Measurements from ENCODE around the gene PLEKHM2.

PLEKHM2 gene

DNA sequence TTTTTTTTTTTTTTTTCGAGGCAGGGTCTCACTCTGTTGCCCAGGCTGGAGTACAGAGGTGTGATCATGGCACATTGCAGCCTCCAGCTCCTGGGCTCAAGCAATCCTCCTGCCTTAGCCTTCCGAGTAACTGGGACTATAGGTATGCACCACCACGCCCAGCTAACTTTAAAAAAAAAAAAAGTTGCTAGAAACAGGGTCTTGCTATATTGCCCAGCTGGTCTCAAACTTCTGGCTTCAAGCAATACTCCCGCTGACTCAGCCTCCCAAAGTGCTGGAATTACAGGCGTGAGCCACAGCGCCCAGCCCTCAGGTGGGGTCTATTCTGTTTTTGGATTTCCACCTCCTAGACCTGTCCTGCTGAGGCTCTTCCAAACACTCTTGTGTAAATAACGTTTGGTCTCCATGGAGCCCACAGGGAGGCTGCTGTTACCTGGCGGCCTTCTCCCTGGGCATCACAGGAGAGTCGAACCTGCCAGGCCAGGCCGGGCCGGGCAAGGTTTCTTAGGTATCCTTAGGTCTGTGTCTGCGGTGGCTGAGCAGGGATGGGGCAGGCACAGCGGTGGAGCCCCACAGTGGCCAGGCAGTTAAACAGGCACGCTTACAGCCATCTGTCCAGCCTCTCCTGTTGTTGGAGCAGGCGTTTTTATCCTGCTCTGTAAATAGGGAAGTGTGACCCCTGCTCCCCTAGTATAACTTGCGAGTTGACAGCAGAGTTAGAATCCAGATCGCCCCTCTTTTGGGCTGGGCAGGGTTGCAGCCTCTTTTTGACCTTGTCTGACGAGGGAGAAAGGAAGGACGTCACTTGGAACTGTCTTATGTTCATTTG is 18.8 kb downstream of the PLEKHM2 start:
- DNase-seq (ENCODE audit: low read depth): no peak
- H3K4me3 ChIP-seq (ENCODE audit: low read length): no peak overlapping the region
- TF ChIP-seq, protein P1, sequence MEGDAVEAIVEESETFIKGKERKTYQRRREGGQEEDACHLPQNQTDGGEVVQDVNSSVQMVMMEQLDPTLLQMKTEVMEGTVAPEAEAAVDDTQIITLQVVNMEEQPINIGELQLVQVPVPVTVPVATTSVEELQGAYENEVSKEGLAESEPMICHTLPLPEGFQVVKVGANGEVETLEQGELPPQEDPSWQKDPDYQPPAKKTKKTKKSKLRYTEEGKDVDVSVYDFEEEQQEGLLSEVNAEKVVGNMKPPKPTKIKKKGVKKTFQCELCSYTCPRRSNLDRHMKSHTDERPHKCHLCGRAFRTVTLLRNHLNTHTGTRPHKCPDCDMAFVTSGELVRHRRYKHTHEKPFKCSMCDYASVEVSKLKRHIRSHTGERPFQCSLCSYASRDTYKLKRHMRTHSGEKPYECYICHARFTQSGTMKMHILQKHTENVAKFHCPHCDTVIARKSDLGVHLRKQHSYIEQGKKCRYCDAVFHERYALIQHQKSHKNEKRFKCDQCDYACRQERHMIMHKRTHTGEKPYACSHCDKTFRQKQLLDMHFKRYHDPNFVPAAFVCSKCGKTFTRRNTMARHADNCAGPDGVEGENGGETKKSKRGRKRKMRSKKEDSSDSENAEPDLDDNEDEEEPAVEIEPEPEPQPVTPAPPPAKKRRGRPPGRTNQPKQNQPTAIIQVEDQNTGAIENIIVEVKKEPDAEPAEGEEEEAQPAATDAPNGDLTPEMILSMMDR (conservative IDR thresholded peaks at IDR 0.05; ENCODE audit: low read depth, low read length): peak; percentile 50

DNA sequence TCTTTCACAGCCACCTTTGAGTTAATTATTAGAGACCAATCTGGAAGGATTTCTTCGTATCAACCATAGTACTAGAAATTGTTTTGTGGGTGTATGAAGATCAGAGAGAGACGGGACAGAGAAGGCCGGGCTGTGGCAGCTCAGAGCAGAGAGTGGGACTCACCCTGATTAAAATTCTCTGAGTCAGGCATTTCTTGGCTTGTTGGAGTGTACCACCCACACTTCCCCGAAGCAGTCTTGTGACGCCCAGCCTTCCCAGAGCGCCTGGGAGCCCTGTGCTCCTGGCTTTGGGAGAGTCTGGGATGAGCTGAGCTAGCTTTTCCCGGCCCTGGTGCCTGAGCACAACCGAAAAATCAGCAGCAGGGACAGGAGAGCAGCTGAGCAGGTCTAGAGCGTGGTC is 19.4 kb downstream of the PLEKHM2 start:
- DNase-seq (ENCODE audit: low read depth): peak; percentile 94
- H3K4me3 ChIP-seq (ENCODE audit: low read length): peak overlapping the region; percentile 14
- TF ChIP-seq, protein P1 (conservative IDR thresholded peaks at IDR 0.05; ENCODE audit: low read depth, low read length): no peak

DNA sequence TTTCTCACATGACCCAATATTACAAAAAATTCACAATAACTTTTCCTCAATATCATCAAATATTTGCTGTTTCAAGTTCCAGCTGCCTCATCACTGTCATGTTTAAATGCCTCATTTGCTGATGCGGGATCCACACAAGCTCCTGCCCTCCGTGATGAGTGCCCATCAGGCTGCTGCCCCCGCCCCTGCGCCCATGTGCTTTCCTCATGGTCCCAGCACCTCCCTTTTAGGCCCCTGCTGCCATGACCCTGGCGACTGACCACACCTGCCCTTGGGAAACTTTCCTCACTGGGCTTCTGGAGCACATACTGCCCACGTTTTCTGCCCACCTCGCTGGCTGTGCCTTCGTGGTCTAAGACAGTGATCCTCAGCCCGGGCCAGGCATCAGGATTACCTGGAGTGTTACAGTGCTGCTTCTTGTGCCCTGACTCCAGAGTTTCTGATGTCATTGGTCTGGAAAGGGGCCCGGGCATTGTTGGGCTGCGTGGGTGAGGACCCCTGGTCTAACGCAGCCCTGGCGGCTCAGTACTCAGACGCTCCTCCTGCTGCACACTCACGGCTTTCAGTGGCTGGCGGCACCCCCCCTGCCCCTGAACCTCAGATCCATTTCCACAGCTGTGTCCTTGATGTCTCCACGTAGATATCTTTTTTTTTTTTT is 20.5 kb downstream of the PLEKHM2 start:
- TF ChIP-seq, protein P1 (conservative IDR thresholded peaks at IDR 0.05; ENCODE audit: low read depth, low read length): no peak
- peak; percentile 21 for DNase-seq (ENCODE audit: low read depth)
- no peak overlapping the region for H3K4me3 ChIP-seq (ENCODE audit: low read length)

DNA sequence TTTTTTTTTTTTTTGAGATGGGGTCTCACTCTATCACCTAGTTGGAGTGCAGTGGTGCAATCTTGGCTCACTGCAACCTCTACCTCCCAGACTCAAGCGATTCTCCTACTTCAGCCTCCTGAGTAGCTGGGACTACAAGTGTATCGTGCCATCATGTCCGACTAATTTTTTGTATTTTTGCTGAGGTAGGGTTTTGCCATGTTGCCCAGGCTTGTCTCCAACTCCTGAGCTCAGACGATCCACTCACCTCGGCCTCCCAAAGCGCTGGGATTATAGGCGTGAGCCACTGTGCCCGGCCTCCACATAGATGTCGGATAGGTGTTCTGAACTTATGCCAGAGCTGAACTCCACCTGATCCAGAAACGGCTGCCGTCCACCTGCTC is 21.1 kb downstream of the PLEKHM2 start:
- DNase-seq (ENCODE audit: low read depth): no peak
- no peak overlapping the region for H3K4me3 ChIP-seq (ENCODE audit: low read length)
- TF ChIP-seq, protein P1 (conservative IDR thresholded peaks at IDR 0.05; ENCODE audit: low read depth, low read length): no peak

DNA sequence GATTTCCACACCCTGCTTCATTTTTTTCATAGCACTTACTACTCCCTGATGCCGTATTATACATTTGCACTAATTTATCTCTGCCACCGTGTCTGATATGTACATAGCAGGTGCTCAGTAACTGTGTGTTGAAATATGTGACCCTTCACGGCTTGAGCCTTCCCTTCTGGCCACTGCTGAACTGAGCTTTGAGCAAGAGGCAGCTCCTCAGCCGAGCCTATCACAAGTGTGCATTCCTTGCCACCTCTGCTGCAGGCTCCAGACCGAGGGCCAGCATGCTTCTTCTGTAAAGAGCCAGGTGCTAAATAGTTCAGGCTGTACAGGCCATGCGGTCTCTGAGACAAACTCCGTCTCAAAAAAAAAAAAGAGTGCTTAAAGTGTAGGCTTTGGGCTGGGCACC is 22.6 kb downstream of the PLEKHM2 start:
- H3K4me3 ChIP-seq (ENCODE audit: low read length): no peak overlapping the region
- DNase-seq (ENCODE audit: low read depth): no peak
- TF ChIP-seq, protein P1 (conservative IDR thresholded peaks at IDR 0.05; ENCODE audit: low read depth, low read length): no peak

DNA sequence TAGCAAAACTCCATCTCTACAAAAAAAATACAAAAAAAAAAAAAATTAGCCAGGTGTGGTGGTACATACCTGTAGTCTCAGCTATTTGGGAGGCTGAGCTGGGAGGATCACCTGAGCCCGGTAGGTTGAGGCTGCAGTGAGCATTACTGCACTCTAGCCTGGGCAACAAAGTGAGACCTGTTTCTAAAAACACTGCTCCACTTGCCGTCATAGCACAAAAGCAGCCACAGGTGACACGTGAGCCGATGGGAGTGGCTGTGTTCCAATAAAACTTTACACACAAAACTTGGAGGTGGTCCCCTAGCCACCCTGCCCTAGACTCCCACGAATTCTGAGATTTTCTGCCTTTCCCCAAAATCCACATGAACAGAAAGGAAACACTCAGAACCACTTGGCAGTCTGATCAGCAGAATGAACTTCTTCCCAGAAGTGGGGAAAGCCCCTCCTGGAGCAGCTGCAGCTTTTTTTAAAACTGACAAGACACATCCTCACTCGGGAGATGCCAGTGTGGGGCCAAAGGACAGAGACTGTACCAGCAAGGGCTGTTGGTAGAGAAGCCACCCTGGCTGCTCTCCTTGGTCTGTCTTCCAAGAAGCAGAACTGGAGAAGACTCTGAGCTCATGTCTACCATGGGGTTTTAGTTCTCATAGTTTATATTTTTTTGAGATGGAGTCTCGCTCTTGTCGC is 23.3 kb downstream of the PLEKHM2 start:
- H3K4me3 ChIP-seq (ENCODE audit: low read length): no peak overlapping the region
- TF ChIP-seq, protein P1 (conservative IDR thresholded peaks at IDR 0.05; ENCODE audit: low read depth, low read length): no peak
- DNase-seq (ENCODE audit: low read depth): no peak

All from retinal pigment epithelial cell (primary cell).